GM12892 (cell line): Measurements from ENCODE around the gene CFAP251.

Experiments used
- POLR2A ChIP-seq: IDR thresholded peaks from 2 replicates; pipeline ENCODE4 v1.6.1; 2011; ENCODE audit warnings: low read depth, low read length, control low read depth
- TAF1 ChIP-seq: IDR thresholded peaks from 2 replicates; pipeline ENCODE4 v1.6.1; 2011; ENCODE audit warnings: low read depth, mild to moderate bottlenecking, control low read depth, low read length, borderline replicate concordance

GRCh38 chr12:121894633-121895032, 23.8 kb upstream of the CFAP251 start:
- TF ChIP-seq TAF1 (no peak), POLR2A (no peak)
